ENCODE data around the gene LILRB1. TPM values are rescaled to one million over a fixed set of nuclear protein-coding genes. Genes with fewer than 3 reads are reported as not detected.
"Not testable (repeated sequence)": the region's sequence is repeated elsewhere in the genome, so short reads cannot be mapped to it uniquely, and the experiment has no call there.

Gene LILRB1
- polyA plus RNA-seq, 6 donors from 2014 or later, result 23.7 to 35.7 (median 27.9) TPM

- H3K36me3 Mint-ChIP-seq, result peaks cover 12 to 27% of the 10 kb centered on the region in 2 donors
- peak overlapping the region in 4 of 6 donors; percentile 71 to 93 (median 90) for H3K27ac Mint-ChIP-seq
- H3K9me3 Mint-ChIP-seq; H3K27me3 Mint-ChIP-seq; ATAC-seq (ENCODE audit: low read depth in 2 of 2); DNase-seq: not testable (repeated sequence)
- H3K4me3 Mint-ChIP-seq, result peak overlapping the region in 6 of 8 donors; percentile 32 to 94 (median 68)
- peaks cover 42 to 56% (median 55%) of the 10 kb centered on the region in 3 donors for H3K4me1 Mint-ChIP-seq
These were observed 1.4 kb downstream of the LILRB1 start for GRCh38 chr19:54631489-54632337.

- H3K27ac Mint-ChIP-seq, result peak overlapping the region in 2 of 6 donors; percentile 69 to 92
- not testable (repeated sequence) for H3K9me3 Mint-ChIP-seq; H3K27me3 Mint-ChIP-seq; DNase-seq; ATAC-seq (ENCODE audit: low read depth in 2 of 2); H3K4me3 Mint-ChIP-seq
- H3K4me1 Mint-ChIP-seq, result peaks cover 38 to 49% (median 47%) of the 10 kb centered on the region in 3 donors
- H3K36me3 Mint-ChIP-seq, result peaks cover 8 to 20% of the 10 kb centered on the region in 2 donors
These were observed 2.2 kb downstream of the LILRB1 start for GRCh38 chr19:54632517-54632916.

DNA sequence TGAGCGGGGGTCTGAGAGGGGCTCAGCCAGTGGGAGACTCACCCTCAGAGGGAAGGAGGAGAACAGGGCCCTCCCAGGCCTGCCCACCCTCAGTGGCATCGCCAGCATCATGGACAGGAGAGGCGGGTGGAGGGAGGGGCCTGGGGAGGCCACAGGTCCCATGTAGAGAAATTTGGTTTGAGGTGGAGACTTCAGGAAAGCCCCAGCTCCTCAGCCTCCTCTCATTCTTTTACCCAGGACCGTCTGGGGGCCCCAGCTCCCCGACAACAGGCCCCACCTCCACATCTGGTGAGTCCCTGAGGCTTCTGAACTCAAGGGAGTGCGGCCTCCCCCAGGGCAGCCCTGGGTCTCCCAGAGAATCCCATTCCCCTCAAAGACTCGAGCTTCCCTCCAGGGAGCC, 3.1 kb downstream of the LILRB1 start:
- Mint-ChIP-seq H3K4me1 (peaks cover 31 to 40% (median 38%) of the 10 kb centered on the region in 3 donors), H3K9me3 (no peaks in the 10 kb centered on the region), H3K36me3 (peaks cover 8 to 14% of the 10 kb centered on the region in 2 donors), H3K27ac (peak overlapping the region in 2 of 6 donors; percentile 81 to 92), H3K4me3 (no peak overlapping the region), H3K27me3 (no peaks in the 10 kb centered on the region)
- ATAC-seq (ENCODE audit: low read depth in 2 of 2), result no peak
- DNase-seq, result no peak

GRCh38 chr19:54636081-54636480, 5.8 kb downstream of the LILRB1 start:
- H3K9me3 Mint-ChIP-seq; H3K27me3 Mint-ChIP-seq; H3K36me3 Mint-ChIP-seq; H3K27ac Mint-ChIP-seq; DNase-seq; ATAC-seq (ENCODE audit: low read depth in 2 of 2): not testable (repeated sequence)
- peak overlapping the region in 1 of 8 donors; percentile 59 for H3K4me3 Mint-ChIP-seq
- peaks cover 8 to 19% (median 14%) of the 10 kb centered on the region in 3 donors for H3K4me1 Mint-ChIP-seq

GRCh38 chr19:54638683-54639082, 8.4 kb downstream of the LILRB1 start:
- no peak for DNase-seq
- Mint-ChIP-seq H3K27me3 (peaks cover 0 to 4% (median 0%) of the 10 kb centered on the region in 3 donors), H3K27ac (no peak overlapping the region), H3K9me3 (no peaks in the 10 kb centered on the region), H3K4me1 (peaks cover 9 to 17% (median 13%) of the 10 kb centered on the region in 3 donors), H3K36me3 (peaks cover 0 to 8% of the 10 kb centered on the region in 2 donors), H3K4me3 (no peak overlapping the region)
- ATAC-seq (ENCODE audit: low read depth in 2 of 2), result no peak

DNA sequence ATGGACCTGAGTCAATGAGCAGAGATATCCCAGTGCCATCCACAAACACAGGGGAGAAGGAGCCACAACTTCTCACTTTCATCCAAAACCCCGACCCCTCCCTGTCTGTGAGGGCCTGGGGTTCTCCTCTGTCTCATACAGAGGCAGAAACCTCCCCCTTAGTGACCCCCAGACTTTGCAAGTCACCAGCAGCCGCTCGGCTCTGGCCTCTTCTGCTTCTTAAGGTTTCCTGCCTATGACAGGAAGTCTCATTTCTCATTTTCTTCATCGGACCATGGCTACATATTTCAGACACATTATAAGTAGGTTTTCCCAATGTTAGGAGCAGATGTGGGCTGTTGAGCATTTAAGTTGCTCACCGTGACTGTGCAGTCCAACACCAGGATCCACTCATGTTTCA, 12.7 kb downstream of the LILRB1 start:
- peak overlapping the region in 1 of 6 donors; percentile 22 for H3K27ac Mint-ChIP-seq

DNA sequence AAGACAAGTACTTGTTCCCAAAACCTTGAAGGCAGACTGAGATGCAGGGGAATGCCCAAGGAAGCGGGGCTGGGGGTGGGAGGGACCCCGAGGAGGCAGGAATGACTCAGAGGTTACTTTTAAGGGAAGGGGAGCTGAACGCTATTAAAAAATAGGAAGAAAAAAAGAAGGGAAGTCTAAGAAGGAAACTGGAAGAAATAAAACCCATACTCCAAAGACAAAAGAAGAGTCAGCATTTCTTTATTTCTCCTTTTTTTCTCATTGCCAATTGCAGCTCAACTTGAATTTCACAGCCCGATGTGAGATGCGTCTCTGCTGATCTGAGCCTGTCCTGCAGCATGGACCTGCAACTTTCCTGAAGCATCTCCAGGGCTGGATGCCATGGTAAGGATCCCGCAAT, 13.3 kb downstream of the LILRB1 start:
- ATAC-seq (ENCODE audit: low read depth in 2 of 2); H3K4me3 Mint-ChIP-seq; H3K9me3 Mint-ChIP-seq; DNase-seq; H3K36me3 Mint-ChIP-seq: not testable (repeated sequence)
- peaks cover 0 to 10% (median 0%) of the 10 kb centered on the region in 3 donors for H3K27me3 Mint-ChIP-seq
- peak overlapping the region in 1 of 6 donors; percentile 11 for H3K27ac Mint-ChIP-seq
- peaks cover 9 to 20% (median 12%) of the 10 kb centered on the region in 3 donors for H3K4me1 Mint-ChIP-seq

More for the DNA sequence above, 12.7 kb downstream of the LILRB1 start:
- Mint-ChIP-seq H3K27me3 (peaks cover 0 to 10% (median 0%) of the 10 kb centered on the region in 3 donors), H3K4me3 (peak overlapping the region in 3 of 8 donors; percentile 10 to 32 (median 13)), H3K4me1 (peaks cover 5 to 20% (median 13%) of the 10 kb centered on the region in 3 donors)
- H3K9me3 Mint-ChIP-seq, DNase-seq, H3K36me3 Mint-ChIP-seq: not testable (repeated sequence)
- ATAC-seq (ENCODE audit: low read depth in 2 of 2), result peak in 1 of 2 donors; percentile 23

DNA sequence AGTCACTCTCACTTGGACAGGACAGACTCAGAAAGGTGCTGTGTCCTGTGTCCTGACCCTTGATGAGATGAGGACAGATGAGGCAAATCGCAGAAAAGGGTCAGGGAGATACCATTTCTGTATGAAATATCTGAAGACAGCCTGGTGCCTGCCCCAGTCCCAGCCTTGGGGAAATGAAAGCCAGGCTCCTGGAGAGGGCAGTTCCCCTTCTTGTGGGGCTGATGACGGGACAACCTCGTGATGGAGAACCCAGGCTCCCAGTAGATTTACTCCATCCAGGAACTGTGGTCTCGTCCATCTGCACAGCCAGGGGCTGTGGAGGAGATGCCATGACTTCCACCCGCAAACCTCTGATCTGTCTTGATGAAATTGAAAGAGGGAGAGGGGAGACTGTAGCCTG, 13.8 kb downstream of the LILRB1 start:
- Mint-ChIP-seq H3K36me3 (no peaks in the 10 kb centered on the region), H3K27me3 (peaks cover 0 to 10% (median 0%) of the 10 kb centered on the region in 3 donors), H3K4me3 (no peak overlapping the region), H3K27ac (no peak overlapping the region), H3K9me3 (no peaks in the 10 kb centered on the region), H3K4me1 (peaks cover 7 to 20% (median 9%) of the 10 kb centered on the region in 3 donors)
- DNase-seq (no peak), ATAC-seq (ENCODE audit: low read depth in 2 of 2) (no peak)

GRCh38 chr19:54646331-54646841, 16.1 kb downstream of the LILRB1 start:
- no peak overlapping the region for H3K27ac Mint-ChIP-seq
- no peak for DNase-seq

GRCh38 chr19:54648129-54648528, 17.8 kb downstream of the LILRB1 start:
- Mint-ChIP-seq H3K4me1 (peaks cover 5 to 12% (median 6%) of the 10 kb centered on the region in 3 donors), H3K4me3 (no peak overlapping the region), H3K36me3 (no peaks in the 10 kb centered on the region), H3K27me3 (peaks cover 0 to 7% (median 0%) of the 10 kb centered on the region in 3 donors), H3K9me3 (no peaks in the 10 kb centered on the region), H3K27ac (no peak overlapping the region)
- ATAC-seq (ENCODE audit: low read depth in 2 of 2) (no peak), DNase-seq (no peak)

More at GRCh38 chr19:54646331-54646841, 16.1 kb downstream of the LILRB1 start:
- Mint-ChIP-seq H3K4me1 (peaks cover 7 to 17% (median 9%) of the 10 kb centered on the region in 3 donors), H3K4me3 (no peak overlapping the region), H3K27me3 (peaks cover 0 to 10% (median 0%) of the 10 kb centered on the region in 3 donors), H3K9me3 (no peaks in the 10 kb centered on the region), H3K36me3 (no peaks in the 10 kb centered on the region)
- ATAC-seq (ENCODE audit: low read depth in 2 of 2), result no peak

GRCh38 chr19:54650108-54650655, 19.9 kb downstream of the LILRB1 start:
- no peaks in the 10 kb centered on the region for H3K9me3 Mint-ChIP-seq
- H3K36me3 Mint-ChIP-seq, result no peaks in the 10 kb centered on the region
- peaks cover 0 to 6% (median 0%) of the 10 kb centered on the region in 3 donors for H3K27me3 Mint-ChIP-seq
- H3K27ac Mint-ChIP-seq, result peak overlapping the region in 1 of 6 donors; percentile 78
- no peak overlapping the region for H3K4me3 Mint-ChIP-seq
- peaks cover 9 to 13% (median 10%) of the 10 kb centered on the region in 3 donors for H3K4me1 Mint-ChIP-seq
- ATAC-seq (ENCODE audit: low read depth in 2 of 2) (no peak), DNase-seq (no peak)

- no peaks in the 10 kb centered on the region for H3K9me3 Mint-ChIP-seq
- DNase-seq (peak; percentile 23), ATAC-seq (ENCODE audit: low read depth in 2 of 2) (peak in 1 of 2 donors; percentile 52)
- H3K27ac Mint-ChIP-seq, result no peak overlapping the region
- no peaks in the 10 kb centered on the region for H3K27me3 Mint-ChIP-seq
- peaks cover 7 to 13% (median 9%) of the 10 kb centered on the region in 3 donors for H3K4me1 Mint-ChIP-seq
- H3K4me3 Mint-ChIP-seq, result no peak overlapping the region
- no peaks in the 10 kb centered on the region for H3K36me3 Mint-ChIP-seq
These were observed 23.0 kb downstream of the LILRB1 start for GRCh38 chr19:54653181-54653809.

Data from naive B cell (primary cell).